NAMALWA (cell line): ENCODE data around the gene RFX4.
"Not testable (repeated sequence)": the region's sequence is repeated elsewhere in the genome, so short reads cannot be mapped to it uniquely, and the experiment has no call there.

Experiments
- DNase-seq: peaks from one replicate; pipeline ENCODE4 v3.0.0-alpha.2; 2015; ENCODE audit warnings: low spot score

The RFX4 gene

GRCh38 chr12:106692033-106692432, 109.2 kb downstream of the RFX4 start:
- DNase-seq, result not testable (repeated sequence)

- no peak for DNase-seq
These were observed 110.4 kb downstream of the RFX4 start for GRCh38 chr12:106692896-106693820.

GRCh38 chr12:106696071-106696470, 113.3 kb downstream of the RFX4 start:
- DNase-seq, result no peak

GRCh38 chr12:106696681-106697417, 114.0 kb downstream of the RFX4 start:
- DNase-seq, result no peak

GRCh38 chr12:106704081-106704480, 121.3 kb downstream of the RFX4 start:
- no peak for DNase-seq

GRCh38 chr12:106705971-106706370, 123.2 kb downstream of the RFX4 start:
- no peak for DNase-seq

GRCh38 chr12:106709068-106709511, 126.3 kb downstream of the RFX4 start:
- DNase-seq, result no peak

GRCh38 chr12:106710143-106710893, 127.5 kb downstream of the RFX4 start:
- no peak for DNase-seq

- no peak for DNase-seq
These were observed 128.5 kb downstream of the RFX4 start for GRCh38 chr12:106711316-106711715.

GRCh38 chr12:106712768-106713167, 130.0 kb downstream of the RFX4 start:
- DNase-seq, result no peak

GRCh38 chr12:106714926-106715325, 132.1 kb downstream of the RFX4 start:
- no peak for DNase-seq

GRCh38 chr12:106715582-106715981, 132.8 kb downstream of the RFX4 start:
- DNase-seq, result no peak

- DNase-seq, result no peak
These were observed 134.9 kb downstream of the RFX4 start for GRCh38 chr12:106717673-106718072.

GRCh38 chr12:106719879-106720278, 137.1 kb downstream of the RFX4 start:
- DNase-seq, result no peak

- DNase-seq, result no peak
These were observed 137.9 kb downstream of the RFX4 start for GRCh38 chr12:106720696-106721095.

- DNase-seq, result no peak
These were observed 139.1 kb downstream of the RFX4 start for GRCh38 chr12:106721915-106722314.

GRCh38 chr12:106722837-106723236, 140.0 kb downstream of the RFX4 start:
- no peak for DNase-seq

- DNase-seq, result no peak
These were observed 140.6 kb downstream of the RFX4 start for GRCh38 chr12:106723416-106723815.

- no peak for DNase-seq
These were observed 141.3 kb downstream of the RFX4 start for GRCh38 chr12:106724116-106724515.

- DNase-seq, result no peak
These were observed 142.1 kb downstream of the RFX4 start for GRCh38 chr12:106724934-106725333.

GRCh38 chr12:106726603-106727202, 143.9 kb downstream of the RFX4 start:
- not testable (repeated sequence) for DNase-seq

- no peak for DNase-seq
These were observed 146.8 kb downstream of the RFX4 start for GRCh38 chr12:106729611-106730010.
